Lung (tissue), 12 donors: ENCODE data around the gene CCT6A. TPM values are rescaled to one million over a fixed set of nuclear protein-coding genes. Genes with fewer than 3 reads are reported as not detected.

ENCODE experiments used
- ATAC-seq: fragments of 200-7000 bp; cut with Tn5 transposase; one replicate; pipeline ENCODE4 v1.9.1; 2020; ENCODE audit warnings: moderate number of reproducible peaks; ENCODE audit not compliant: insufficient read depth, low FRiP score
- DNase-seq, 3 donors: peaks; one replicate each; pipeline ENCODE4 v3.0.0-alpha.2; 2013 to 2017
- H3K27ac ChIP-seq, 2 donors: one replicate each; pipeline ENCODE4 v1.5.1; 2013; ENCODE audit warnings: mild to moderate bottlenecking in 2 of 2, moderate library complexity in 2 of 2, control low read depth in 1 of 2, inconsistent platforms in 1 of 2, low read depth in 1 of 2, low read length in 1 of 2
- H3K27me3 ChIP-seq, 3 donors: one replicate each; pipeline ENCODE4 v1.5.1; 2013; ENCODE audit warnings: low read length in 2 of 3; ENCODE audit not compliant: control insufficient read depth in 3 of 3, insufficient read depth in 3 of 3
- H3K36me3 ChIP-seq, 4 donors: one replicate each; pipeline ENCODE4 v1.5.1; 2013; ENCODE audit warnings: low read length in 4 of 4, mild to moderate bottlenecking in 1 of 4, moderate library complexity in 1 of 4; ENCODE audit not compliant: control insufficient read depth in 4 of 4, insufficient read depth in 4 of 4
- H3K4me1 ChIP-seq, 5 donors: one replicate each; pipeline ENCODE4 v1.5.1; 2013; ENCODE audit warnings: low read length in 5 of 5, mild to moderate bottlenecking in 2 of 5, moderate library complexity in 1 of 5; ENCODE audit not compliant: control insufficient read depth in 5 of 5, insufficient read depth in 5 of 5
- H3K4me3 ChIP-seq: one replicate; pipeline ENCODE4 v1.5.1; 2013; ENCODE audit warnings: mild to moderate bottlenecking, control low read depth, moderate library complexity
- H3K9ac ChIP-seq, 2 donors: one replicate each; pipeline ENCODE4 v1.5.1; 2013; ENCODE audit warnings: low read length in 2 of 2, control low read depth in 1 of 2; ENCODE audit not compliant: insufficient read depth in 1 of 2
- H3K9me3 ChIP-seq, 4 donors: one replicate each; pipeline ENCODE4 v1.5.1; 2013; ENCODE audit warnings: low read length in 3 of 4, mild to moderate bottlenecking in 1 of 4, moderate library complexity in 1 of 4; ENCODE audit not compliant: control insufficient read depth in 4 of 4, insufficient read depth in 3 of 4
- WGBS, 2 donors: extraction: QIAGEN DNeasy Blood & Tissue Kit; methylation state at CpG; one replicate each; pipeline ENCODE4 v1.1.7; 2013; 5-methylcytosine and 5-hydroxymethylcytosine counted together
- polyA plus RNA-seq, 2 donors: library from polyadenylated mRNA; stranded (reverse); fragments of 200-250 nt; gene quantifications; one replicate each; pipeline ENCODE4 v1.2.1, GENCODE V29; 2013
- total RNA-seq, 2 donors: library from RNA; depleted of rRNA in 1 of 2; stranded (reverse); fragments of >200 nt in 1 of 2; gene quantifications; one replicate each; pipeline ENCODE4 v1.2.1, GENCODE V29; 2014 to 2021
- TF ChIP-seq, protein P1 (sequence below): IDR thresholded peaks from 2 replicates; pipeline ENCODE4 v1.5.1; 2012; ENCODE audit warnings: mild to moderate bottlenecking; ENCODE audit errors: control extremely low read depth, extremely low read depth
- donor health status: control.
- donor health status: control.
- donor health status: Bipolar disorder and iron deficiency.
- donor health status: healthy.
- donor health status: DM: yes; HTN: yes; CAD: no.

The CCT6A gene
- total and polyA plus RNA-seq, 4 donors = 88.1 to 196 (median 104) TPM

- DNase-seq (peak; percentile 41 to 54 (median 51)), ATAC-seq (no peak)
- peak overlapping the region; percentile 92 to 96 for H3K9ac ChIP-seq
- H3K9me3 ChIP-seq = no peaks in the 10 kb centered on the region
- TF ChIP-seq, protein P1, sequence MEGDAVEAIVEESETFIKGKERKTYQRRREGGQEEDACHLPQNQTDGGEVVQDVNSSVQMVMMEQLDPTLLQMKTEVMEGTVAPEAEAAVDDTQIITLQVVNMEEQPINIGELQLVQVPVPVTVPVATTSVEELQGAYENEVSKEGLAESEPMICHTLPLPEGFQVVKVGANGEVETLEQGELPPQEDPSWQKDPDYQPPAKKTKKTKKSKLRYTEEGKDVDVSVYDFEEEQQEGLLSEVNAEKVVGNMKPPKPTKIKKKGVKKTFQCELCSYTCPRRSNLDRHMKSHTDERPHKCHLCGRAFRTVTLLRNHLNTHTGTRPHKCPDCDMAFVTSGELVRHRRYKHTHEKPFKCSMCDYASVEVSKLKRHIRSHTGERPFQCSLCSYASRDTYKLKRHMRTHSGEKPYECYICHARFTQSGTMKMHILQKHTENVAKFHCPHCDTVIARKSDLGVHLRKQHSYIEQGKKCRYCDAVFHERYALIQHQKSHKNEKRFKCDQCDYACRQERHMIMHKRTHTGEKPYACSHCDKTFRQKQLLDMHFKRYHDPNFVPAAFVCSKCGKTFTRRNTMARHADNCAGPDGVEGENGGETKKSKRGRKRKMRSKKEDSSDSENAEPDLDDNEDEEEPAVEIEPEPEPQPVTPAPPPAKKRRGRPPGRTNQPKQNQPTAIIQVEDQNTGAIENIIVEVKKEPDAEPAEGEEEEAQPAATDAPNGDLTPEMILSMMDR = no peak
- H3K36me3 ChIP-seq = peaks cover 12 to 28% (median 22%) of the 10 kb centered on the region in 4 donors
- no peaks in the 10 kb centered on the region for H3K27me3 ChIP-seq
- peaks cover 0 to 9% (median 7%) of the 10 kb centered on the region in 5 donors for H3K4me1 ChIP-seq
- H3K27ac ChIP-seq = peak overlapping the region; percentile 47 to 85
- 19 to 21% methylated on average over 6 of the region's 6 CpGs for WGBS, 2 donors
- peak overlapping the region; percentile 96 for H3K4me3 ChIP-seq
Observed at GRCh38 chr7:56105508-56105907, 53.9 kb downstream of the CCT6A start.

GRCh38 chr7:56106108-56107073 is 54.8 kb downstream of the CCT6A start, which contains the start of gene CHCHD2:
Gene CHCHD2, minus strand, starts transcription at chr7:56106476. Its CDS starts 63 bp downstream, at chr7:56106413.
- peak within 1 kb of the TSS; percentile 92 to 96 for H3K9ac ChIP-seq
- WGBS, 2 donors = 1 to 3% methylated on average over 56 to 57 of the region's 57 CpGs
- peak; percentile 98 to 100 (median 99) for DNase-seq
- ATAC-seq = peak; percentile 100
- peak within 1 kb of the TSS; percentile 85 to 97 for H3K27ac ChIP-seq
- H3K4me1 ChIP-seq = peaks cover 0 to 9% (median 7%) of the 10 kb centered on the region in 5 donors
- H3K9me3 ChIP-seq = no peaks in the 10 kb centered on the region
- peaks cover 12 to 19% (median 15%) of the 10 kb centered on the region in 4 donors for H3K36me3 ChIP-seq
- H3K4me3 ChIP-seq = peak within 1 kb of the TSS; percentile 96
- TF ChIP-seq, protein P1 = no peak
- no peaks in the 10 kb centered on the region for H3K27me3 ChIP-seq

DNA sequence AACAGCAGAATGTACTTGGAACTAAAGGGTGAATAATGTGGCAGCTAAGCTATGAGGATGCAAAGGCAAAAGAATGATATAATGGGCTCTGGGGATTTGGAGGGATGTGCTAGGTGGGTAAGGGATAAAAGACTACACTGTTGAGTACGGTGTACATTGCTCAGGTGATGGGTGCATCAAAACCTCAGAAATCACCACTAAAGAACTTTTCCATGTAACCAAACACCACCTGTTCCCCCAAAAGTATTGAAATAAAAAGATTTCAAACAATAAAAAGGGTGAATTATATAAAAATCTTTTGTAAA is 56.3 kb downstream of the CCT6A start:
- Histone ChIP-seq H3K27ac (no peak overlapping the region), H3K9me3 (no peaks in the 10 kb centered on the region), H3K36me3 (peaks cover 5 to 8% (median 6%) of the 10 kb centered on the region in 4 donors), H3K27me3 (no peaks in the 10 kb centered on the region), H3K9ac (no peak overlapping the region), H3K4me3 (no peak overlapping the region), H3K4me1 (peaks cover 0 to 9% (median 7%) of the 10 kb centered on the region in 5 donors)
- DNase-seq = no peak
- ATAC-seq = no peak
- TF ChIP-seq, protein P1 = no peak
- 94 to 95% methylated on average over 1 of the region's 1 CpG for WGBS, 2 donors
